GM19324 (cell line): ENCODE measurements around the gene SLC39A10.
"Not testable (repeated sequence)": the region's sequence is repeated elsewhere in the genome, so short reads cannot be mapped to it uniquely, and the experiment has no call there.

ENCODE experiments used
- ATAC-seq: cut with Tn5 transposase; IDR thresholded peaks from one replicate; pipeline ENCODE4 v1.9.1; 2021; ENCODE audit warnings: mild to moderate bottlenecking, moderate library complexity; ENCODE audit not compliant: unreplicated experiment, low FRiP score

SLC39A10 gene

GRCh38 chr2:195667974-195668373, 10.9 kb downstream of the SLC39A10 start:
- ATAC-seq: no peak

GRCh38 chr2:195670191-195670590, 13.2 kb downstream of the SLC39A10 start:
- no peak for ATAC-seq

DNA sequence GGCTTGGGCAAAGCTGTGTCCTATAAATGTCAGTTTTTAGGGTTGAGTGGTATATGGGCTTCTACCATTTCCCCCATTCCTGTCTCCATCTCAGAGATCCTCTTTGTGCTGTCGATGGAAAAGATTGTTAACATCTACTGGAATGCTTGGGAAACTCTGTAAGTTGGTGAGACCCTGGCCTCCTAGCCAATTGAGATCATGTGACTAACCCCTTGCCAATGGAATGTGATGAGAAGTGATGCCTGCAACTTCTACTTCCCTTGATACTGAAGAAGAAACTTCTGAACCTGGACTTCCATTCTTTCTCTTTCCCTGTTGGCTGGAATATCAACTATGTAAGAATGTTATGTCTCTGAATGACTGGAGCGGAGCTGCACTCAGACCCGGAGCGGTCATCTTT, 14.5 kb downstream of the SLC39A10 start:
- ATAC-seq: no peak

GRCh38 chr2:195672674-195673073, 15.6 kb downstream of the SLC39A10 start:
- ATAC-seq: no peak

- ATAC-seq: no peak
These were observed 17.6 kb downstream of the SLC39A10 start for GRCh38 chr2:195674491-195675221.

DNA sequence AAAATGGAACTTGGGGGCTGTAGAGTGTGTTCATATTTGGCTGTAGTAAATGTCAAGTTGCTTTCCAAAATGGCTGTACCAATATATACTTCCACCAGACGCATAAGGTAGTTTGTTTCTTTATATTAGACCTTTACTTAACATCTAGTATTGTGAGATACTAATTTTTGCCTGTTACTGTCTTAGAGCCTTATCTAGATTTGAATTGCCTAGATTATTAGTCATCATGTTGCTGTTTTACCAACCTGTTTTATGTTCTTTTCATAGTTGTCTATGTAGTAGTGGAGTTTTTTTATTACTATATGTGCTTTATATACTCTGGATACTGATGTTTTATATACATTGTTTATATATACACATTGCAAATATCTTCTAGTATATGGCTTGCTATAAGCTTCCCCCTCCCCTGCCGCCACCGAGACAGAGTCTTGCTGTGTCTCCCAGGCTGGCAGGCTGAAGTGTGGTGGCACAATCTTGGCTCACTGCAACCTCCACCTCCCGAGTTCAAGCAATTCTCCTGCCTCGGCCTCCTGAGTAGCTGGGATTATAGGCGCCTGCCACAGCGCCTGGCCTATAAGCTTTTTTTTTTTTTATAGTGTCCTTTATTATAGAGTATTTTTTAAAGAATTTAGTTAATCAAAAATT, 18.9 kb downstream of the SLC39A10 start:
- no peak for ATAC-seq

GRCh38 chr2:195677290-195677689, 20.3 kb downstream of the SLC39A10 start:
- no peak for ATAC-seq

- ATAC-seq: no peak
These were observed 20.9 kb downstream of the SLC39A10 start for GRCh38 chr2:195677884-195678283.

- no peak for ATAC-seq
These were observed 25.1 kb downstream of the SLC39A10 start for GRCh38 chr2:195682077-195682476.

DNA sequence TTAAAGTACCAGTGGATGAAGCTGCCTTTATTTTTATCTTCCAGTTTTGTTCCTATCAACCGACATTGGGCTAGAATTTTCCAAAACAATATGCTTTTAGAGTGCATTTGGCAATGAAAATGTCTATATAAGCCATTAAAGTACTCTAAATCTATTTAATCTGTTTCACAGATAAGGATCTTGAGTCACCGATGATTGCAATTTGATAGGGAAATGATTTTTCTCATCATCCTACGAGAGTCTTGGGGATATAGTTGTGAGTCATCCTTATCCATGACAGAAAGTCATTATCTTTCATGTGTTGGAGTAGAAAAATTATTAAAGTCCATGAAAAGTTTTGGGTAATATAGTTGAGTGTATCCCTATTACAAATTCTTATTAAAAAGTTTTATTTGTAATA, 26.1 kb downstream of the SLC39A10 start:
- ATAC-seq: no peak

GRCh38 chr2:195686564-195686963, 29.5 kb downstream of the SLC39A10 start:
- no peak for ATAC-seq

- no peak for ATAC-seq
These were observed 30.5 kb downstream of the SLC39A10 start for GRCh38 chr2:195687320-195688086.

DNA sequence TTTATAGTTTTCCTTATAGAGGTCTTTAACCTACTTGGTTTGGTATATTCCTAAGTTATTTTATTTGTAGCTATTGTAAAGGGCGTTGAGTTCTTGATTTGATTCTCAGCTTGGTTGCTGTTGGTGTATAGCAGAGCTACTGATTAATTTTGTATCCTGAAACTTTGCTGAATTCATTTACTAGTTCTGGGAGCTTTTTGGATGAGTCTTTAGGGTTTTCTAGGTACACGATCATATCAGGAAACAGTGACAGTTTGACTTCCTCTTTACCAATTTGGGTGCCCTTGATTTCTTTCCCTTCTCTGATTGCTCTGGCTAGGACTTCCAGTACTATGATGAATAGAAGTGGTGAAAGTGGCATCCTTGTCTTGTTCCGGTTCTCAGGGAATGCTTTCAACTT, 35.5 kb downstream of the SLC39A10 start:
- not testable (repeated sequence) for ATAC-seq

DNA sequence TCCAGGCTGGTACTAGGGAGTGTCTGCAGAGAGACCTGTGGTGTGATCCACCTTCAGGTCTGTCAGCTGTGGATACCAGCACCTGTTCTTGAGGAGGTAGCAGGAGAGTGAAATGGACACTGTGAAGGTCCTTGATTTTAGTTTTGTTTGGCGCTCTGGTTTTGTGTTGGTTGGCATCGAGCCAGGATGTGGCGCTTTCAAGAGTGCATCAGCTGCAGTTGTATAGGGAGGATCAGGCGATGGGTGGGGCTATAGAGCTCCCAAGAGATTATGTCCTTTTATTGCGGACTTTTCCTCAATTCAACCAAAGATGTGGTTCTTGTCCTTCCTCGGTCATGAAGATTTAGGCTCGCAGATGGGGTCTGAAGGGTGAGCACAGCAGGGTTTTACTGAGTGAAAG, 37.5 kb downstream of the SLC39A10 start:
- no peak for ATAC-seq

DNA sequence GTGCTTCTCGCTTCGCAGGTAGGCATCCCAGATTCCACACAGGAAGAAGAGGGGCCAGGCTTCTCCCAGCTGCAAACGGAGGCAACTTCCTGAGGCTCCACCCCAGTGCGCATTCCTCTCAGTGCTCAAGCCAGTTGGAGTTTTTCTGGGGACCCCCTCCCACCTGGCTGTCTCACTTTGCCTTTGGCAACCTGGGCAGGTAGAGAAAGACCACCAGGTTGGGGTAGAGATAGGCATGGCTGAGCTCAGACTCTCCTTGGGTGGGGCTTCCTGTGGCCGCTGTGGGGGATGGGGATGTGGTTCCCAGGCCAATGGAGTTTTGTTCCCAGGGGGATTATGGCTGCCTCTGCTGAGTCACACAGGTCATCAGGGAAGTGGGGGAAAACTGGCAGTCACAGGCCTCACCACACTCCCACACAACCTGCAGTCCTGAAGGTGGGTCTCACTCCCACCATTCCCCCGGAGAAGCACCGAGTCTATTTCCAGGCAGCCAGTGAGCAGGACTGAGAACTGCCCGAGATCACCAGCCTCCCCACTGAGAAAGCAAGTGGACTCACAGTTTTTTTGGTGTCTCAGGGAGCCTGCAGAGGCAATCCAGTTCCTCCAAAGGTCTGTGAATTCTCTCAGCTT, 38.1 kb downstream of the SLC39A10 start:
- ATAC-seq: no peak

- ATAC-seq: no peak
These were observed 39.0 kb downstream of the SLC39A10 start for GRCh38 chr2:195696012-195696411.

DNA sequence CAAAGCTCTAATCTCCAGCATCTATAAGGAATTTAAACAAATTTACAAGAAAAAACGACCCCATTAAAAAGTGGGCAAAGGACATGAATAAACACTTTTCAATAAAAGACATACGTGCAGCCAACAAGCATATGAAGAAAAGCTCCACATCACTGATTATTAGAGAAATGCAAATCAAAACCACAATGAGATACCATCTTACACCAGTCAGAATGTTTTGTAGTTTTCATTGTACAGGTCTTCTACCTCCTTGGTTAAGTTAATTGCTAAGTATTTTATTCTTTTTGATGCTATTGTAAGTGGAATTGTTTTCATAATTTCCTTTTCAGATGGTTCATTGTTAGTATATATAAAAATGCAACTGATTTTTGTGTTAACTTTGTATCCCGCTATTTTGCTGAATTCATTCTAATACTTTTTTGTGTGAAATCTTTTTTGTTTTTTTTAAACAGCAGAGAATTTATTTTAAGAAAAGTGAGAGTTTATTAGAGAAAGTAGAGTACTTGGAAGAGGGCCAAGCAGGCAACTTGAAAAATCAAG, 40.7 kb downstream of the SLC39A10 start:
- no peak for ATAC-seq

DNA sequence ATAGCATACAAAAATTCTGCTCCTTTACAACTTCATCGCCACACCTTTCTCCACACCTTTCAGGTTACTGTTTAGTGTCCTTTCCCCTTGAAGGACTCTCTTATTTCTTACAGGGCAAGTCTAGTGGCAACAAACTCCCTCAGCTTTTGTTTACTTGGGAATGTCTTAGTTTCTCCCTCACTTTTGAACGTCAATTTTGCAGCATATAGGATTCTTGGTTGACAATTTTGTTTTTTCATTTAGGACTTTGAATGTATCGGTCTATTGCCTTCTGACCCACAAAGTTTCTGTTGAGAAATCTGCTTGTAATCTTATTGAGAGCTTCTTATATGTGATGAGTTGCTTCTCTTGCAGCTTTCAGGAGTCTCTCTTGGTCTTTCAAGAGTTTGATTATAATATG, 43.5 kb downstream of the SLC39A10 start:
- no peak for ATAC-seq

DNA sequence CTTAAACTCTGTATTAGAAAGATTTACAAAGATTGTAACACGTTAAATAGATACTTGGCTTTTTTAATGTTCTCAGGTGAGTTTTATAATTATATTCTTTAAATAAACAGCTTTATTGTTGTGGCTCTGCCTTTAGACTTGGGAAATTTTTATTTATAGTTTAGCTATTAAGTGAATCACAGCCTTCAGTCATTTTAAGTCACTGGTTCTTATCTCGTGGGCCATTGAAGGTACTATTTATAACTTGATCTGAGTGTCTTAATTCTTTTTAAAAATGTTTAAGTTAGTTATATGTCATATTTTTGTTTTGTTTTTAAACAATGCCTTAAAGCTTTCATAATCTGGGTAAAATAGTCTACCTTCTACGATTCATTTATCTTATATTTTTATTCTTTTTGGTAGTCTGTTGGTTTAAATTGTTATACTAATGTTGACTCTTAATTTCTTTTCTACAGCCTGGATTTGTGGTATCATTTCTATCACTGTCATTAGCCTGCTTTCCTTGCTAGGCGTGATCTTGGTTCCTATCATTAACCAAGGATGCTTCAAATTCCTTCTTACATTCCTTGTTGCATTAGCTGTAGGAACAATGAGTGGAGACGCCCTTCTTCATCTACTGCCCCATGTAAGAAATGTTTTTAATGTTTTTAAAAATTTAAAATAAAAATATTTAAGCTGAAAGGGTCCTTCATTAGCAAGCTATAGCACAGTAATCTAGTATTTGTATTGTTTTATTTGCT, 49.3 kb downstream of the SLC39A10 start:
- ATAC-seq: no peak
